Liver (tissue), 9 donors: ENCODE results near the gene TAF1D. TPM values are rescaled to one million over a fixed set of nuclear protein-coding genes. Genes with fewer than 3 reads are reported as not detected.

Source experiments
- DNase-seq: peaks from one replicate; pipeline ENCODE4 v3.0.0-alpha.2; 2017; ENCODE audit warnings: low spot score
- H3K27ac ChIP-seq, 2 donors: one replicate each; pipeline ENCODE4 v1.7.0; 2013; ENCODE audit warnings: inconsistent platforms in 2 of 2, low read length in 2 of 2, control low read depth in 1 of 2, low read depth in 1 of 2, mild to moderate bottlenecking in 1 of 2
- H3K27me3 ChIP-seq, 4 donors: one replicate each; pipeline versions ENCODE4 v1.6.1 to v1.7.0; 2013; ENCODE audit warnings: low read length in 3 of 4, inconsistent platforms in 1 of 4, mild to moderate bottlenecking in 1 of 4, moderate library complexity in 1 of 4; ENCODE audit not compliant: control insufficient read depth in 4 of 4, insufficient read depth in 4 of 4
- H3K36me3 ChIP-seq, 4 donors: one replicate each; pipeline versions ENCODE4 v1.6.1 to v1.7.0; 2013; ENCODE audit warnings: low read length in 3 of 4, mild to moderate bottlenecking in 3 of 4, low read depth in 1 of 4, moderate library complexity in 1 of 4; ENCODE audit not compliant: control insufficient read depth in 4 of 4, insufficient read depth in 3 of 4
- H3K4me1 ChIP-seq, 4 donors: one replicate each; pipeline versions ENCODE4 v1.6.1 to v1.7.0; 2013; ENCODE audit warnings: low read length in 3 of 4, mild to moderate bottlenecking in 3 of 4, moderate library complexity in 1 of 4; ENCODE audit not compliant: control insufficient read depth in 4 of 4, insufficient read depth in 4 of 4
- H3K4me3 ChIP-seq, 3 donors: one replicate each; pipeline versions ENCODE4 v1.6.1 to v1.7.0; 2013; ENCODE audit warnings: low read length in 3 of 3, control low read depth in 1 of 3, low read depth in 1 of 3, mild to moderate bottlenecking in 1 of 3
- H3K9ac ChIP-seq, 2 donors: one replicate each; pipeline ENCODE4 v1.7.0; 2013; ENCODE audit warnings: low read length in 2 of 2, mild to moderate bottlenecking in 2 of 2, moderate library complexity in 2 of 2, control low read depth in 1 of 2, low read depth in 1 of 2
- H3K9me3 ChIP-seq, 4 donors: one replicate each; pipeline versions ENCODE4 v1.6.1 to v1.7.0; 2013; ENCODE audit warnings: low read length in 3 of 4; ENCODE audit not compliant: control insufficient read depth in 4 of 4
- EGR1 ChIP-seq, 2 donors: IDR thresholded peaks; 2 replicates each; pipeline ENCODE4 v1.6.1; 2016 to 2018; ENCODE audit warnings: antibody characterized with exemption in 2 of 2, low read depth in 2 of 2
- FOXA1 ChIP-seq: IDR thresholded peaks from 2 replicates; pipeline ENCODE4 v1.6.1; 2016; ENCODE audit warnings: antibody characterized with exemption
- GABPA ChIP-seq, 2 donors: IDR thresholded peaks in 1 of 2; conservative IDR thresholded peaks in 1 of 2; 2 replicates each; pipeline ENCODE4 v1.6.1; 2016; ENCODE audit warnings: antibody characterized with exemption in 2 of 2, mild to moderate bottlenecking in 1 of 2, moderate library complexity in 1 of 2
- HNF4A ChIP-seq, 2 donors: conservative IDR thresholded peaks; 2 replicates each; pipeline ENCODE4 v1.6.1; 2016; ENCODE audit warnings: antibody characterized with exemption in 2 of 2, mild to moderate bottlenecking in 2 of 2
- HNF4G ChIP-seq: IDR thresholded peaks from 2 replicates; pipeline ENCODE4 v1.6.1; 2016; ENCODE audit warnings: antibody characterized with exemption
- JUND ChIP-seq, 2 donors: IDR thresholded peaks; 2 replicates each; pipeline ENCODE4 v1.6.1; 2016; ENCODE audit warnings: antibody characterized with exemption in 2 of 2
- NR2F2 ChIP-seq: IDR thresholded peaks from 2 replicates; pipeline ENCODE4 v1.6.1; 2016; ENCODE audit warnings: antibody characterized with exemption
- RAD21 ChIP-seq, 2 donors: IDR thresholded peaks; 2 replicates each; pipeline ENCODE4 v1.6.1; 2016; ENCODE audit warnings: antibody characterized with exemption in 2 of 2, mild to moderate bottlenecking in 2 of 2
- RXRA ChIP-seq, 2 donors: IDR thresholded peaks; 2 replicates each; pipeline ENCODE4 v1.6.1; 2017 to 2018; ENCODE audit warnings: antibody characterized with exemption in 2 of 2, mild to moderate bottlenecking in 1 of 2
- SP1 ChIP-seq: IDR thresholded peaks from 2 replicates; pipeline ENCODE4 v1.6.1; 2018; ENCODE audit warnings: antibody characterized with exemption, mild to moderate bottlenecking
- TAF1 ChIP-seq: conservative IDR thresholded peaks from 2 replicates; pipeline ENCODE4 v1.6.1; 2016; ENCODE audit warnings: antibody characterized with exemption, mild to moderate bottlenecking
- YY1 ChIP-seq: IDR thresholded peaks from 2 replicates; pipeline ENCODE4 v1.6.1; 2016; ENCODE audit warnings: antibody characterized with exemption, mild to moderate bottlenecking
- WGBS: extraction: QIAGEN DNeasy Blood & Tissue Kit; methylation state at CpG from one replicate; pipeline ENCODE4 v1.1.7; 2013; 5-methylcytosine and 5-hydroxymethylcytosine counted together
- polyA plus RNA-seq, 2 donors: library from polyadenylated mRNA; stranded (reverse) in 1 of 2; unstranded in 1 of 2; fragments of 200-250 nt in 1 of 2; fragments of >200 nt in 1 of 2; fragmentation: Nextera tagmentation in 1 of 2; extraction: Ambion mirVana in 1 of 2; gene quantifications; one replicate each; pipeline versions ENCODE4 v1.2.1 to v1.2.3, GENCODE V29; 2013 to 2015
- total RNA-seq, 2 donors: library from RNA; depleted of rRNA; stranded (reverse); fragments of >200 nt; gene quantifications; one replicate each; pipeline ENCODE4 v1.2.3, GENCODE V29; 2014
- TF ChIP-seq, protein P1 (sequence below): IDR thresholded peaks from 2 replicates; pipeline ENCODE4 v1.6.1; 2016; ENCODE audit warnings: antibody characterized with exemption, mild to moderate bottlenecking
- TF ChIP-seq, protein P2 (sequence below): fragments of 150-350 bp; IDR thresholded peaks from 2 replicates; pipeline ENCODE4 v1.5.1; 2017; ENCODE audit warnings: improper control_type of control experiment, low read depth, low read length; ENCODE audit not compliant: missing input control
- TF ChIP-seq, protein P3 (sequence below): IDR thresholded peaks from 2 replicates; pipeline ENCODE4 v1.6.1; 2016; ENCODE audit warnings: antibody characterized with exemption
- TF ChIP-seq, protein P4 (sequence below): IDR thresholded peaks from 2 replicates; pipeline ENCODE4 v1.6.1; 2016; ENCODE audit warnings: antibody characterized with exemption
- TF ChIP-seq, protein P5 (sequence below): IDR thresholded peaks from 2 replicates; pipeline ENCODE4 v1.6.1; 2016; ENCODE audit warnings: antibody characterized with exemption
- donor health status: healthy.
- donor health status: healthy.
- donor health status: healthy.
- donor health status: healthy.
- donor health status: healthy.

Gene TAF1D
- total and polyA plus RNA-seq, 4 donors, result 18.2 to 97.7 (median 29.7) TPM

DNA sequence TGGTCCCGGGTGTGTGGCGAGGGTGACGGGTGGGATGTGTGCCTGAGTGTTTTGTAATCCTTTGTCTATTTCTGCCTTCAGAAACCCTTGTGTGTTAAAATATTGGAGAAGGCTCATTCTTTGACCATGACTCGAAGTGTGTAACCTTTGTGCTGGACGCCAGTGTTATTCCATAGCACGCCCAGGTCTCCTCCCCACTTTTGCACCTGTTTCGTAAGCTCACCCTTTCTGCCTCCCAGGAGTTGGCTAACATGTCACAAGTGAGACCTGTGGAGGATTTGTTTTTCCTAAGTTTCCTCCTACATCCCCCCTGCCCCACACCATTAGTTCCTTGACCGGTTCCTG lies 559 bp upstream of the TAF1D start:
- peak overlapping the region; percentile 98 to 99 for H3K27ac ChIP-seq
- peaks cover 0 to 19% (median 18%) of the 10 kb centered on the region in 4 donors for H3K36me3 ChIP-seq
- no peak for DNase-seq
- TF ChIP-seq EGR1 (IDR thresholded peaks at IDR 0.05; ENCODE audit: low read depth in 2 of 2) (no peak), JUND (IDR thresholded peaks at IDR 0.05) (peak in 1 of 2 donors; percentile 6), RXRA (IDR thresholded peaks at IDR 0.05) (peak in 1 of 2 donors; percentile 40), HNF4A (conservative IDR thresholded peaks at IDR 0.05) (peak; percentile 60), SP1 (peak; percentile 59)
- TF ChIP-seq, protein P1, sequence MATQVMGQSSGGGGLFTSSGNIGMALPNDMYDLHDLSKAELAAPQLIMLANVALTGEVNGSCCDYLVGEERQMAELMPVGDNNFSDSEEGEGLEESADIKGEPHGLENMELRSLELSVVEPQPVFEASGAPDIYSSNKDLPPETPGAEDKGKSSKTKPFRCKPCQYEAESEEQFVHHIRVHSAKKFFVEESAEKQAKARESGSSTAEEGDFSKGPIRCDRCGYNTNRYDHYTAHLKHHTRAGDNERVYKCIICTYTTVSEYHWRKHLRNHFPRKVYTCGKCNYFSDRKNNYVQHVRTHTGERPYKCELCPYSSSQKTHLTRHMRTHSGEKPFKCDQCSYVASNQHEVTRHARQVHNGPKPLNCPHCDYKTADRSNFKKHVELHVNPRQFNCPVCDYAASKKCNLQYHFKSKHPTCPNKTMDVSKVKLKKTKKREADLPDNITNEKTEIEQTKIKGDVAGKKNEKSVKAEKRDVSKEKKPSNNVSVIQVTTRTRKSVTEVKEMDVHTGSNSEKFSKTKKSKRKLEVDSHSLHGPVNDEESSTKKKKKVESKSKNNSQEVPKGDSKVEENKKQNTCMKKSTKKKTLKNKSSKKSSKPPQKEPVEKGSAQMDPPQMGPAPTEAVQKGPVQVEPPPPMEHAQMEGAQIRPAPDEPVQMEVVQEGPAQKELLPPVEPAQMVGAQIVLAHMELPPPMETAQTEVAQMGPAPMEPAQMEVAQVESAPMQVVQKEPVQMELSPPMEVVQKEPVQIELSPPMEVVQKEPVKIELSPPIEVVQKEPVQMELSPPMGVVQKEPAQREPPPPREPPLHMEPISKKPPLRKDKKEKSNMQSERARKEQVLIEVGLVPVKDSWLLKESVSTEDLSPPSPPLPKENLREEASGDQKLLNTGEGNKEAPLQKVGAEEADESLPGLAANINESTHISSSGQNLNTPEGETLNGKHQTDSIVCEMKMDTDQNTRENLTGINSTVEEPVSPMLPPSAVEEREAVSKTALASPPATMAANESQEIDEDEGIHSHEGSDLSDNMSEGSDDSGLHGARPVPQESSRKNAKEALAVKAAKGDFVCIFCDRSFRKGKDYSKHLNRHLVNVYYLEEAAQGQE, result peak; percentile 7
- TF ChIP-seq, protein P2, sequence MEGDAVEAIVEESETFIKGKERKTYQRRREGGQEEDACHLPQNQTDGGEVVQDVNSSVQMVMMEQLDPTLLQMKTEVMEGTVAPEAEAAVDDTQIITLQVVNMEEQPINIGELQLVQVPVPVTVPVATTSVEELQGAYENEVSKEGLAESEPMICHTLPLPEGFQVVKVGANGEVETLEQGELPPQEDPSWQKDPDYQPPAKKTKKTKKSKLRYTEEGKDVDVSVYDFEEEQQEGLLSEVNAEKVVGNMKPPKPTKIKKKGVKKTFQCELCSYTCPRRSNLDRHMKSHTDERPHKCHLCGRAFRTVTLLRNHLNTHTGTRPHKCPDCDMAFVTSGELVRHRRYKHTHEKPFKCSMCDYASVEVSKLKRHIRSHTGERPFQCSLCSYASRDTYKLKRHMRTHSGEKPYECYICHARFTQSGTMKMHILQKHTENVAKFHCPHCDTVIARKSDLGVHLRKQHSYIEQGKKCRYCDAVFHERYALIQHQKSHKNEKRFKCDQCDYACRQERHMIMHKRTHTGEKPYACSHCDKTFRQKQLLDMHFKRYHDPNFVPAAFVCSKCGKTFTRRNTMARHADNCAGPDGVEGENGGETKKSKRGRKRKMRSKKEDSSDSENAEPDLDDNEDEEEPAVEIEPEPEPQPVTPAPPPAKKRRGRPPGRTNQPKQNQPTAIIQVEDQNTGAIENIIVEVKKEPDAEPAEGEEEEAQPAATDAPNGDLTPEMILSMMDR, result no peak
- TF ChIP-seq, protein P3, sequence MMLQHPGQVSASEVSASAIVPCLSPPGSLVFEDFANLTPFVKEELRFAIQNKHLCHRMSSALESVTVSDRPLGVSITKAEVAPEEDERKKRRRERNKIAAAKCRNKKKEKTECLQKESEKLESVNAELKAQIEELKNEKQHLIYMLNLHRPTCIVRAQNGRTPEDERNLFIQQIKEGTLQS, result no peak
- under 1% methylated on average over 8 of the region's 8 CpGs for WGBS
- H3K27me3 ChIP-seq, result no peaks in the 10 kb centered on the region
- H3K9ac ChIP-seq, result peak overlapping the region; percentile 95 to 98
- H3K4me3 ChIP-seq, result peak overlapping the region; percentile 79 to 97 (median 83)
- H3K4me1 ChIP-seq, result peaks cover 1 to 42% (median 31%) of the 10 kb centered on the region in 4 donors
- H3K9me3 ChIP-seq, result no peaks in the 10 kb centered on the region

DNA sequence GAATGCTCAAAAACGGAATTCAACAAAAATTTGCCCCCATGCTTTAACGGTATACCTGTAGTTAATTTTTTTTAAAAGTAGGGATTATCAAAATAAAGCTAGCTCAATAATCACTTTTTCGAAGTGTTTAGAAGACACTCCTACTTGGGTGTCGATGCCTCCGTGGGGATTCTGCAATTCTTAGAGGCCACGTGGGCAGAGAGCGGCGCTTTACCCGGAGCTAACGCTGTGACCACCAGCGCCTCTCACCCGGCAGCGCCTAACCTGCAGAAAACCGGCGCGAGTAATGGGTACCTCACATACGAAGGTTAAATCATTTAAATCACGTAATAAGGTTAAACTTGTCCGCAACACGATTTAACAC lies 583 bp downstream of the TAF1D start:
- DNase-seq, result peak; percentile 58
- WGBS, result under 1% methylated on average over 20 of the region's 20 CpGs
- Histone ChIP-seq H3K27ac (peak overlapping the region; percentile 98 to 99), H3K36me3 (peaks cover 0 to 30% (median 28%) of the 10 kb centered on the region in 4 donors), H3K4me3 (peak overlapping the region; percentile 79 to 97 (median 83)), H3K9ac (peak overlapping the region; percentile 26 to 95), H3K27me3 (no peaks in the 10 kb centered on the region), H3K9me3 (no peaks in the 10 kb centered on the region), H3K4me1 (peaks cover 1 to 42% (median 31%) of the 10 kb centered on the region in 4 donors)
- TF ChIP-seq FOXA1 (no peak), HNF4G (no peak), NR2F2 (no peak), JUND (IDR thresholded peaks at IDR 0.05) (no peak), HNF4A (conservative IDR thresholded peaks at IDR 0.05) (no peak), RAD21 (IDR thresholded peaks at IDR 0.05) (no peak), GABPA (IDR thresholded peaks at IDR 0.05 in 1 of 2, conservative IDR thresholded peaks at IDR 0.05 in 1 of 2) (no peak), YY1 (no peak), TAF1 (no peak), RXRA (IDR thresholded peaks at IDR 0.05) (no peak), EGR1 (IDR thresholded peaks at IDR 0.05; ENCODE audit: low read depth in 2 of 2) (no peak)
- TF ChIP-seq, protein P4, sequence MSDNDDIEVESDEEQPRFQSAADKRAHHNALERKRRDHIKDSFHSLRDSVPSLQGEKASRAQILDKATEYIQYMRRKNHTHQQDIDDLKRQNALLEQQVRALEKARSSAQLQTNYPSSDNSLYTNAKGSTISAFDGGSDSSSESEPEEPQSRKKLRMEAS, result no peak
- TF ChIP-seq, protein P5, sequence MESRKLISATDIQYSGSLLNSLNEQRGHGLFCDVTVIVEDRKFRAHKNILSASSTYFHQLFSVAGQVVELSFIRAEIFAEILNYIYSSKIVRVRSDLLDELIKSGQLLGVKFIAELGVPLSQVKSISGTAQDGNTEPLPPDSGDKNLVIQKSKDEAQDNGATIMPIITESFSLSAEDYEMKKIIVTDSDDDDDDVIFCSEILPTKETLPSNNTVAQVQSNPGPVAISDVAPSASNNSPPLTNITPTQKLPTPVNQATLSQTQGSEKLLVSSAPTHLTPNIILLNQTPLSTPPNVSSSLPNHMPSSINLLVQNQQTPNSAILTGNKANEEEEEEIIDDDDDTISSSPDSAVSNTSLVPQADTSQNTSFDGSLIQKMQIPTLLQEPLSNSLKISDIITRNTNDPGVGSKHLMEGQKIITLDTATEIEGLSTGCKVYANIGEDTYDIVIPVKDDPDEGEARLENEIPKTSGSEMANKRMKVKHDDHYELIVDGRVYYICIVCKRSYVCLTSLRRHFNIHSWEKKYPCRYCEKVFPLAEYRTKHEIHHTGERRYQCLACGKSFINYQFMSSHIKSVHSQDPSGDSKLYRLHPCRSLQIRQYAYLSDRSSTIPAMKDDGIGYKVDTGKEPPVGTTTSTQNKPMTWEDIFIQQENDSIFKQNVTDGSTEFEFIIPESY, result no peak
- TF ChIP-seq, protein P3, result no peak
